GM18505 (cell line): ENCODE results near the gene RALGDS.
"Not testable (repeated sequence)": the region's sequence is repeated elsewhere in the genome, so short reads cannot be mapped to it uniquely, and the experiment has no call there.

Source experiments
- ATAC-seq: cut with Tn5 transposase; IDR thresholded peaks from one replicate; pipeline ENCODE4 v1.9.1; 2021; ENCODE audit not compliant: unreplicated experiment
- POLR2A ChIP-seq: IDR thresholded peaks from 4 replicates; pipeline ENCODE4 v1.6.1; 2011; ENCODE audit warnings: borderline replicate concordance; ENCODE audit not compliant: insufficient read depth, insufficient read length; ENCODE audit errors: extremely low read depth

Gene RALGDS

GRCh38 chr9:133066181-133066983 lies 54.7 kb downstream of the RALGDS start:
- no peak for TF ChIP-seq POLR2A
- no peak for ATAC-seq

GRCh38 chr9:133065070-133065388 lies 56.0 kb downstream of the RALGDS start:
- TF ChIP-seq POLR2A = no peak
- no peak for ATAC-seq

GRCh38 chr9:133064241-133065069 lies 56.6 kb downstream of the RALGDS start:
- TF ChIP-seq POLR2A = no peak
- no peak for ATAC-seq

GRCh38 chr9:133063500-133064231 lies 57.4 kb downstream of the RALGDS start:
- no peak for TF ChIP-seq POLR2A
- no peak for ATAC-seq

- ATAC-seq = no peak
- TF ChIP-seq POLR2A = no peak
Measured at GRCh38 chr9:133063159-133063499, 57.9 kb downstream of the RALGDS start.

GRCh38 chr9:133062569-133062968 lies 58.5 kb downstream of the RALGDS start:
- ATAC-seq = not testable (repeated sequence)

GRCh38 chr9:133061764-133062145 lies 59.3 kb downstream of the RALGDS start, which contains the start of gene CEL:
Gene CEL (plus strand): TSS chr9:133061981. CDS start chr9:133062003, 22 bp downstream.
- not testable (repeated sequence) for ATAC-seq

GRCh38 chr9:133061019-133061763 lies 59.8 kb downstream of the RALGDS start:
- ATAC-seq = not testable (repeated sequence)

GRCh38 chr9:133060417-133060841 lies 60.6 kb downstream of the RALGDS start:
- no peak for ATAC-seq
- no peak for TF ChIP-seq POLR2A

GRCh38 chr9:133059623-133060022 lies 61.4 kb downstream of the RALGDS start:
- ATAC-seq = no peak
- no peak for TF ChIP-seq POLR2A

- no peak for ATAC-seq
- no peak for TF ChIP-seq POLR2A
Measured at GRCh38 chr9:133058550-133059320, 62.3 kb downstream of the RALGDS start.

GRCh38 chr9:133058071-133058470 lies 63.0 kb downstream of the RALGDS start:
- no peak for TF ChIP-seq POLR2A
- no peak for ATAC-seq
